NCI-H2227 (cell line): ENCODE data around the gene LYPD1.
"Not testable (repeated sequence)": the region's sequence is repeated elsewhere in the genome, so short reads cannot be mapped to it uniquely, and the experiment has no call there.

Experiments used
- DNase-seq: peaks from one replicate; lab custom pipeline; 2025; ENCODE audit not compliant: unreplicated experiment; lab: John Stamatoyannopoulos, UW

Gene LYPD1, protein sequence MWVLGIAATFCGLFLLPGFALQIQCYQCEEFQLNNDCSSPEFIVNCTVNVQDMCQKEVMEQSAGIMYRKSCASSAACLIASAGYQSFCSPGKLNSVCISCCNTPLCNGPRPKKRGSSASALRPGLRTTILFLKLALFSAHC

DNA sequence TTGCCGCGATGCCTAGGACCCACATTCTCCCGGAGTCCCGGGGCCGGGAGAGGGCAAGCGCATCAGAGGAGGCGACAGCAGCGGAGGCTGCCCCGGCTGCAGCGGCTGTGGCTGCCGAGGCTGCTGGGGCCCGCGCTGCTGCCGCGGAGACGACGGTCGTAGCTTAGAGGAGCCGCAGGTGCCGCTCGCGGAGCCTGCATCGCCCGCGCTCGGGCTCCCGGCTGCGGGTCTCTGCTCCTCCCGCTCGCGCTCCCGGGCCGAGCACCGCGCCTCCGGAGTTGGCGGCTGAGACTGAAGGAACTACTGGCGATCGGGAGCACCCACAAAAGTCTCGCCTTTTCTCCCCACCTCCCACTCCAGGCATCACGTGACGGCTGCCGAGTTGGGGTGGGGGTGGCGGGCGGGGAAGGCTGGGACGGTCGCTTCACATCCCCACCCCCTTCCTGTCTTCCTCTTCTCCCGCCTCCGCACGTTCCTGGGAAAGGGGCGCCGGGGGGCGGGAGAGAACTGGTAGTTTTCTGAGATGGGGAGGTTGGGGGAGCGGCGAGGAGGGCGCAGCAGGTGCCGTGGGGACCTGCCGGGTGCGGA, at the start of gene LYPD1:
TSS of gene LYPD1 (minus strand) at position 298 of the 588 bp plus-strand sequence. CDS start at position 25, 273 bp downstream.
- DNase-seq, result peak; percentile 76

DNA sequence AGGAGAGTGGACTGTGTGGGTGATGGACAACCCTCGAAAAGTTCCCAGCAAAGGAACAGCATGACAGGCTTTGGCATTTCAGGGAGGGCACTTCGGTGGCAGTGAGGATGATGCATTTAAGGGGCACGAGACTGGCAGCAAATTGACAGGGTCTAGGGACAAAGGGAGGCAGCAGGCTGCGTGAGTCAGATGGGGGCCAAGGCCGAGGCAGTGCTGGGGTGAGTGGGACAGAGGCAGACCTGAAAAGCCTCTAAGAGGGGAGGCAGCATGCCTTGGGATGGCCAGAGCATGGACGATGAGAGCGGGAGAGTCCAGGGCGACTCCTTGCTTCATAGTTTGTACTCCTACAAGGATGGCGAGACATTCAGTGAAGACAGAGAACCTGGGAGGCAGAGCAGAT, 49.5 kb upstream of the LYPD1 start:
- no peak for DNase-seq

DNA sequence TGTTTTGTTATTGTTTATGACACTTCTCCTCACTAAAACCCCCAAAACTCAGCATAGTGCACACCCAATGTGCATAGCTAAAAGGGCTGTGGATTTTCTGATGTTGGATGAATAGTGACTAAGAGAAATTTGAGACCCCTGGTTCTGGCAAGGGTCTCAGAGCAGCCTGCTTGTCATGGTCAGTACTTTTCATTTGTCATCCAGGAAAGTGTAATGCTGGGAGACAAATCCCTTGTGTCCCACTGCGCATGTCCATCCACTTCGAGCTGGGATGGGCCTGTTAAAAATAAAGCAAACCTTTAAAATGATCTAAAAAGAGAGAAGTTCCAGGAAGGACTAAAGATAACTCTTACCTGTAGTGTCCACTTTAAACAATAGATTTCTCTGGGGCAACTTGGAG, 46.9 kb upstream of the LYPD1 start:
- no peak for DNase-seq

DNA sequence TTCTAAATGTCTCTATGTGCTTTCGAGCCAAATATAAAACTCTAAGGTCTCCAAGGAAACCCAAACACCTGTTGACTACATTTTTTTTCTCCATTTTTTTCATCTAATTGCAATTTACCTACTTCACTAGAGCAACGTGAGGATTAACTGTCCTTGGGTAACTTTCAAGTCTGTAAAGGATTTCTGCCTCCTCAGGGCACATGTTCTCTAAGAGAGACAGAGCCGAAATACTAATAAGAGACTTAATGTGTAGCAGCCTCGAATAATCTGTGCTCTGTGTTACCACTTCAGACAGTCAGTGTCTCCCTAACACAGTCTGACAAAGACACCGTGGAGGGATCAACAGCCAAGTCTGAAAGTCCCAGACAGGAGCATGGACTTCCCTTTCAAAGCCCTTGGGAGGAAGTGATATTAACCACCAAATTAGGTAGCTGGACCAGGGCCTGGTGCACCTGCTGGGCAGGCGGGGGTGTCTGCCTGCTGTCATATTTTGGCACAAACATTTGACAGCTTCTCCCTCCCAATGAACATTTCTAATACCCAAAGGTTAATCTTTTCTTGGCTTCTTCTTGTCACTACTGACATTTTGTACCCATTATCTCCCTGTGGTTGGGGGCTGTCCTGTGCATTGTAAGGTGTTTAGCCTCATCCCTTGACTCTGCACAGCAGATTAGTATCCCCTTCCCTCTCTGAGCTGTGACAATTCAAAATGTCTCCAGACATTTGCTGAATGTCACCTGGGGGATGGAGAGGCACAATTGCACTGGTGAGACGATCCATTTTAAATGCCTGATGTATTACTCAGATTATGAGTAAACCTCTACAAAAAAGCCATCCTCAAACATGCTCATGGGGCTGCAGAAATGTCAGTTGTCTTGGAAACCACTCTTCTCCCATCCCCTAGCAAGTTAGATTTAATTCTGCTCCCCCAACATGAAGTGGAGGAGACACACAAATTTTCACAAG, 45.7 kb upstream of the LYPD1 start:
- no peak for DNase-seq

DNA sequence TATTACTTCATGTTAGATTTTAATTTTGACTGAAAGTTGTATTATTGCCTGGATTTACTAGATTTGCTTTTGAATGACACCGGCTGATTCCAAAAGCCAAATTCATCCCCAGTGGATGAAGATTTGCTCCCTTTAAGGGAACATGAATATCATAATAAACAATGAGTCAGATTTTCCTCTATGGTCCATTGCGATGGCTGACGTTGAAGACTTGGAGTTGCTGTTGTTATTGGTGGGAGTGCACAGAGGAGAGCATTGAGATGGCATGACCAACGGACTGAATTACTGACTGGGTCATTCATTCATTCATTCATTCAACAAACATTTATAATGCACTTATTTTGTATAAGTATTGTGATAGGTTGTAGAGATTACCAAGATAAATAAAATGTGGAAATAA, 33.4 kb upstream of the LYPD1 start:
- no peak for DNase-seq

DNA sequence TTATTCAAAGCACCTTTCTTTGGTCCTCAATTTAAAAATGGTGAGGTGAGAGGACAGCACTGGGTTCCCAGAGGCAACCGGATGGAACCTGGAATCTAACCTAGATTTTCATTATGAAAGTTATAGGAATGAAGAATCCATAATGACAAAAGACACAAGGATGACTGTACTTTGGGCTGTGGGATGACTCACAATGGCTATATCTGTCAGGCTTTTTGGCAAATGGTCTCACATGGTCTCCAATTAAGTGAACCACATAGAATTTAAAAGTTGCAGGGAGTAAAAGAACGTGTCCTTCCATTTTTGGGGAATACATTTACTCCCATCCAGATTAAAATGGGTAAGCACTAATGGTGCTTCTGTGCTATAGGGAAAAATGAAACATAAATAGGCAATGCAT, 31.8 kb upstream of the LYPD1 start:
- DNase-seq, result no peak

DNA sequence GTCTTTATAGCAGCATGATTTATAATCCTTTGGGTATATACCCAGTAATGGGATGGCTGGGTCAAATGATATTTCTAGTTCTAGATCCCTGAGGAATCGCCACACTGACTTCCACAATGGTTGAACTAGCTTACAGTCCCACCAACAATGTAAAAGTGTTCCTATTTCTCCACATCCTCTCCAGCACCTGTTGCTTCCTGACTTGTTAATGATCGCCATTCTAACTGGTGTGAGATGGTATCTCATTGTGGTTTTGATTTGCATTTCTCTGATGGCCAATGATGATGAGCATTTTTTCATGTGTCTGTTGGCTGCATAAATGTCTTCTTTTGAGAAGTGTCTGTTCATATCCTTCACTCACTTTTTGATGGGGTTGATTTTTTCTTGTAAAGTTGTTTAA, 29.8 kb upstream of the LYPD1 start:
- DNase-seq, result not testable (repeated sequence)

DNA sequence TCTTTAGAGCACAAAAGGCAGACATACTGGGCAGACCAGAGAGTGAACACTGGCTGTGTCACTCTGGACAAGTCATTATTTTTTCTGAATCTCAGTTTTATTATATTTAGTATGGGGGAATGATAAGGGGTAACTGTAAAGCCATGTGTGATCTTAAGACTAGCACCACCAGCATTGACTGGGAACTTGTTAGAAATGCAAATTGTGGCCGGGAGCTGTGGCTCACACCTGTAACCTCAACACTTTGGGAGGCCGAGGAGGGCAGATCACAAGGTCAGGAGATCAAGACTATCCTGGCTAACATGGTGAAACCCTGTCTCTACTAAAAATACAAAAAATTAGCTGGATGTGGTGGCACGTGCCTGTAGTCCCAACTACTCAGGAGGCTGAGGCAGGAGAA, 28.3 kb upstream of the LYPD1 start:
- not testable (repeated sequence) for DNase-seq

DNA sequence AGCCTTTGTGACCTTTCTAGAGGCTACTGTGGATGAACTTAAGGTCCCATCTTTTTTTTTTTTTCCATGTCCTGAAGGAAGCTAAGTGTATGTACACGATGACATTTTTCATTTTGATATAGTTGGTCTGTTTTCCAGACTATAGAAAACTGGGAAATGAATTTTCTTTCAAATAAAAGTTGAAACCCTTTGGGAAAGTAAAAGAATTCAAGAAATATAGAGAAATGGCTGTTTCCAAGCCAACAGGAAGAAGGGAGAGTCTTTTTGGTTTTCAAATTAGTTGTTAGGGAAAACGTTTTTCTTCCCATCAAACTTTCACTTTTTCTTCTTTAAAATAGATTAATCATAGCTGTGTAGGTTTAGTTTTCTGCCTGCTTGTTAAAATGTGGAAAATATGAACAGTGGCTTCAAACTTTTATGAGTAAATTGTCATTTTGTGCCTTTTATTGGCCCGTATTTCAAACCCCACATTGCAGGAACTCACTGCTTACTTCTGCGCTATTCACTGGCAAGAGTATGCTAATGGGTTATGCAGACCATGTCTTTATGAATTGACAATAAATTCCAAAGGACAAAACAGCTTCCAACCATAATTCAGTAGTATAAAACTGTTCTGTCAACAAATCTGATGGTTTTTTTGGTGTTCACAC, 27.7 kb upstream of the LYPD1 start:
- no peak for DNase-seq

DNA sequence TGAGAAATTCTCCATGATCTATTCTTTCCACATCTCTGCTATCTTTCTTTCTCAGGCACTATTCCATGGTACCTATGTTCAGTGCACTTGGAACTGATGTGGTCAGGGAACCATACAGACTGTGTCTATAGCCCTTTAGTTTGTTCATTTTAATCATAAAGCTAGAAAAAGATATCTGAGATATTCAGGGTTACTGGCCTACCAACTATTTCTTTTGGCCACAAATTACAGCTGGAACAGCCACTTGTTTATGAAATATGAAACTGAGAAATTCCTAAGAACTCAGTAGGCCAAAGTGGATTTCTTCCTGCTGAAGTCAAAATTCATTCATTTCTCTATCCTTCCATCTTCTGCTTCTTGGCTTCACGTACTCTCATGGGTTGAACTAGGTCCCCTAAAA, 22.8 kb upstream of the LYPD1 start:
- DNase-seq, result no peak

DNA sequence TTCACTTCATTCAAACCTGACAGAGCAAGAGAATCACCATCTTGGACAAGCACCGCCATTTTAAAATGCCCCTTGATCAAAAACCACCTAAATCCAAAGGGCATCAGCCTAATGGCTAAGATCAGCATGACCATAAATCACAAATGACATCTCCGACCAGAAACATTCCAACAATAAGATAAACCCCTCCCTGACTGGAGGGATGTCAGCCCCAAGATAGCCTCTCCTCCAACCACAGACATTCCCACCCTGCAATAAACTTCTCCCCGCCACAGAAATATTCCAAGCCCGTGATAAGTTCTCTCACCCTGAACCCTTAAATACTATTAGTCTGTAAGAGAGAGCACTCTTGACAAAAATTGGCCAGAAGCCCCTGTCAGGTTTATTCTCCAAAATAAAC, 21.6 kb upstream of the LYPD1 start:
- DNase-seq, result no peak

DNA sequence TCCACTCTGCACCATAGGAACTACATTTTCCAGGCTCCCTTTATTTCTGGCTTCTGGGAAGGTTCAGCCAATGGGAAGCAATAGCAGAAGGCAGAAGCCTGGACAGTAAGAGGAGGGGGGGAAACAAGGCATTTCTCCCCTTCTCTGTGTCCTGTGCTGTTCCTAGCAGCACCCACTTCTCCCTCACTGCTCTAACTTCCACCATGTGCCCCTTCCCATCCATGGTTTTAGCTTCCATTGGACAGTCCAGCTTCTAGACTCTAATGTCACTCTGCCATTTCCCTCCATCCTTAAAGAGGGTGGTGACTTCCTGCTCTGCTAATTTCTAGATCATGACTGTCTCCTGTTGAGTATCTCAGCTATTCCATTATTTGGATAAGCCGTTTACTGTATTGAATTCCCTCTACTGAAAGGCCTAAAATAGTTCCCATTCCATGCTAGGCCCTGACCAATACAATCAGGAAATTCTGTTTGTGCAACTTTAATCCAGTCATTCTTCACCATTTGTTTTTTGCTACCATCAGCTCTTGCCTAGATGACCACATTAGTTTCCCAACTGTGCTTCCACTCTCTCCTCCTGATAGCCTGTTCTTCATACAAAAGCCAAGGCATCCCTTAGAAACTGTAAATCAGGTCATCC, 20.8 kb upstream of the LYPD1 start:
- no peak for DNase-seq

DNA sequence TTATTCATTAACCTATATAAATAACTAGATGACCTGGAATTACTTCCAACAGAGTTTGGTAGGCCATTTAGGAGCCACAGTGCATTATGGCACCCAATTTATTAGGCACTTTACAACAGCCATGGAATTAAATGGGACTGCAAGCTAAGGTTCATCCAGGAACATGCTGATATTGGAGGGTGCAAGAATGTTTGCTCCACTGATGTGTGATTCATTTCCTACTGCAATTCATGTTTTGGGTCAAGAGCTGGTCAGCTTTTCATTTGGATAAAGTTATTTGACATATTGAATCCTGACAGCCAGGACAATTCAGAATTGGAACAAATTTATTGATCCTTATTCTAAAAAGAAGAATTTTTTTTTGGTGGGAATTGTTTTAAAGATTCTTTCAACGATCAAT, 11.8 kb upstream of the LYPD1 start:
- DNase-seq, result no peak

DNA sequence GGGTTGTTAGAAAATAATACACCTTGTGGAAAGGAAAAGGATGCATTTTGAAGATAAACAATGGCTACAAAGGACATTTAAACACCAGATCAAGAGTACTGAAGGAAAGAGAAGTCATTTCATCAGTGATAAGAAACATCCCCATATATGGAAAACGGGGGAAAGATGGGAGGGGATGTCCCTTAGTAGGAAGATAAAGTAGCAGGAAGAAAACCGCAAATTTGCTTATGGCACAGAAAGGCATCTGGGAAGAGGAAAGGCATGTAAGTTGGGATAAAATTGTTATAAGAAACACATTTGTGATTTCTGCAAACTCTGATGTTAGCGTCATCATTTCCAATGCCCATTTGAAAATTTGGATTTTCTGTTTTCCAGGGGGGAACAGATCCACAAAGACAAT, 10.5 kb upstream of the LYPD1 start:
- DNase-seq, result no peak

DNA sequence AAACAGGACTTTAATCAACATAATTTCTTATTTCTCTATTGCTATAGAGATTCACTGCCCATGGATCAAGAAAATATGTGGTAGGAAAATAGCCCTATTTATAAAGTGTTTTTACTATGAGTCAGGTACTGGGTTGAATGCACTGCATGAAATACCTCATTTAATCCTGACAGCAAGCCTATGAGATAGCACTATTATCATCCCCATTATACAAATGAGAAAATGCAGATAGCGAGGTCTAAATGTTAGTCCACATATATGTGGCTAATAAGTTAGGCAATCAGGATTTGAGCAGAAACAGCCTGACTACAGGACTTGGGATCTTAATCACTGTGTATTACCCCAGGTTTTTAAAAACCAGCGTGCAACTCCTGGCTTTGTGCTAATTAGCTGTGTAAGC, 8.5 kb upstream of the LYPD1 start:
- DNase-seq, result no peak

DNA sequence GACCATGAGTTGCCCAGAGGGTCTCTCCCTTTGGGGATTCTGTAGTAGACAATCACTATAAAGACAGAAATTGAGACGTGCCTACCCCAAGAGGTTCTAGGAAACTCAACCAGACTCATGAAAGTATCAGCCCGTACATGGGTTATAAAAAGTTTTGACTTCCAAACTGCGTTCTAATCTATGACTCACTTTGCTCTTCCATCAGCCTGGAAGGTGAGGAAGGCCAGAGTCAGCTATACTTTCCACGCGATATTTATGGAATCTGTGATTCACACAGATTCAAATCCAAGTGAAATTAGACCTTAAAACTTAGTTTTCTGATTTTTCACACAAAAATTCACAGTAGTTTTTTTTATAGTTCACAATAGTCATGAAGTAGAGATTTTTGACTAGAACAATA, 7.7 kb upstream of the LYPD1 start:
- DNase-seq, result no peak

DNA sequence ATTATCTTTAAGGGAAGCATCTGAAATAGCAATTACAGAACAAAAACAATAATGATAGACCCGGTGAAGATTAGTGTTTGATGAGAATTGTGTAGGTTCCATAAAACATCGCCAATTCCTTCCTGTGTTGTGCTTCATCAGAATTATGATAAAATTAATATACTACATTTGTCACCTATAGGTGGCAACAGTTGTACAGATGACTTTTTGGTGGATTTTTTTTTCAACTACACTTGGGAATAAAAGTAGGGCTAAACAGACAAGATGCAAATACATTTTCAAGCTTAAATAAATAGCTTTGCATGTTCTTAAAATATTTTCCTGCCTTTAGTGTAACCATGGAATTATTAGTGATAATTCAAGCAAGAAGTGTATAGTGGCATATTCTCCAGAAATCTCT, 7.0 kb upstream of the LYPD1 start:
- peak; percentile 9 for DNase-seq

DNA sequence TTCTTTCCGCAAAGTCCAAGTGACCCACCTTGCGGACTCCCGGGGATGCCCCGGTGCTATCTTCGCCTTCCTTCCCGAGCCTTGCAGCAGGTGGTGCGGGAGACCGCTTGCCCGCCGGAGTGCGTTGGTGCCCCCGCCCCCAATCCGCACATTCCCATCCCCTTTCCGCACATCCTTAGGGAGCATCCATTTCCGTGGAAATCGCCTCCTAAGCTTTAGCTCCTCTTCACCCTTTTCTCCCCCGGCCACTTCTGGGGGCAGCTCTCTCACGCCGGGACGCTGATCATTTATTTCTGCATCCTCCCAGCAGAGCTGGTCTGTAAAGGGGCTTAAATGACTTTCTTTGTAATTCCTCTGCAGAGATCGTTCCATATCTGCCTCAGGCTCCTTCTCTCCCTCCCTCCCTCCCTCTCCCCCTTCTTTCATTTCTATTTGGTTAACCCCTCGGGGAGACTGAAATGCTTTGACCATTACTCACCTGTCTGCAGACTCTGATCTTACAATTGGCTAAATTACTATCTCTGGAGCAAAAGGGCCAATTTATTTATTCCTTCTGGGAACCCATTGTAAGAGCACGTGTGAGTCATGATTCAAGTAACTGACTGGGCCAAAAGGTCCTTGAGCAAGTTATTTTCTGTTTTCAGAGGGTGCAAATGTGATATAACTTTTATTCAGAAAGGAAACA, 1.3 kb upstream of the LYPD1 start:
- peak; percentile 88 for DNase-seq

DNA sequence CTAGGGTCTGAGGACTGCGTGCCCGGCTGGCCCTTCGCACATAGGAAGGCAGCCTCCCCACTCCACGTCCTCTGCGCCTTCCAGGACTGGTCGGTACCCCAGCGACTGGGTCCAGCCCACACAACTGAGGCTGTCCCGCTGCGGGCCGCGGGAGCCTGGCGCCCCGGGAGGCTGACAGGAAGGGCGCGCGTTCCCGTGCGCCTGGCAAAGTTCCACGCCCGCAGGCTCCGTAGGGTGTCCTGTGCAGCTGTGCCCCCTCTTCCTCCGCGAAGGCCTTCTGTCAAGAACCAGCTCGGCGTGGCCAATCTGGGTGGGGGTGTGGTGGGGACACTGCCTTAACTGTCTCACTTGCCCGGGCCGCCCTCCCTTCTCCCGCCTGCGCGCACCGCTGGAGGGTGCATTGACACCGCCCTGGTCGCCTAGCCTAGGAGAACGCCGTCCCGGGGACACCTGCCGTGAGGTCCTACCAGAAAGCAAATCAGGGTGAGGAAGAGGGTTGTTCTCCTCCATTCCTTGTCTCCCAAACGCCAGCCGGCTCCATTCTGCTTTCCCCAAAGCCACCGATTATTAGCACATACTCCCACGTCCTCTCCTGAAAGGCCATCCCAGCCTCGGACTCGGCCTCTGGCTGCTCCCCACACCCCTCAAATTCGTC, 618 bp upstream of the LYPD1 start:
- DNase-seq, result peak; percentile 69
